Endothelial cell of umbilical vein (primary cell): ENCODE measurements around the gene ARHGAP10. TPM values are rescaled to one million over a fixed set of nuclear protein-coding genes. Genes with fewer than 3 reads are reported as not detected.
A peak's percentile ranks its signal among the peaks of the same experiment; 100 is the strongest.

Experiments used
- BruUV-seq: library from RNA; stranded (reverse); fragments of 400-500 nt; replicated peaks from 2 replicates; lab custom pipeline; 2021; lab: Mats Ljungman, UMichigan
- CTCF ChIA-PET: fragments of 300-600, 350-600 bp; sonication (Branson Sonifier 250); formaldehyde crosslinking; loops from one replicate; lab custom pipeline; 2021; ENCODE audit warnings: antibody characterized with exemption, inconsistent platforms; lab: Charles Lee
- POLR2A ChIA-PET: fragments of 300-600, 350-600 bp; sonication (Branson Sonifier 250); formaldehyde crosslinking; loops from one replicate; lab custom pipeline; 2021; ENCODE audit warnings: antibody characterized with exemption, inconsistent platforms; lab: Charles Lee
- DNase-seq: peaks from one replicate; pipeline ENCODE4 v3.0.0-alpha.2; 2011; ENCODE audit warnings: low read depth, low spot score
- FAIRE-seq: peaks from 2 replicates; lab custom pipeline; 2011; peaks lifted over from hg19 to GRCh38; lab: Jason Lieb, UNC
- H2AFZ ChIP-seq: 2 replicates; pipeline ENCODE4 v1.6.0; 2012; ENCODE audit warnings: low read depth, low read length, control low read depth, inconsistent platforms
- H3K27ac ChIP-seq: 2 replicates; pipeline ENCODE4 v1.5.1; 2011; ENCODE audit warnings: low read depth, mild to moderate bottlenecking, control low read depth, low read length, moderate library complexity; ENCODE audit not compliant: insufficient read depth
- H3K27me3 ChIP-seq, 2 experiments: 2 replicates each; pipeline versions ENCODE4 v1.6.0 to v1.6.1; 2011; ENCODE audit warnings: low read length in 2 of 2, mixed read lengths in 1 of 2; ENCODE audit not compliant: control insufficient read depth in 2 of 2, insufficient read depth in 2 of 2
- H3K36me3 ChIP-seq, 2 experiments: 2 replicates in 1 of 2; 3 replicates in 1 of 2; pipeline ENCODE4 v1.5.1; 2011; ENCODE audit warnings: low read length in 2 of 2, mild to moderate bottlenecking in 1 of 2, moderate library complexity in 1 of 2; ENCODE audit not compliant: control insufficient read depth in 2 of 2, insufficient read depth in 2 of 2; ENCODE audit errors: extremely low read depth in 1 of 2
- H3K4me1 ChIP-seq: 3 replicates; pipeline ENCODE4 v1.5.1; 2011; ENCODE audit warnings: mild to moderate bottlenecking, low read length; ENCODE audit not compliant: control insufficient read depth, insufficient read depth; ENCODE audit errors: extremely low read depth
- H3K4me2 ChIP-seq: 2 replicates; pipeline ENCODE4 v1.6.1; 2011; ENCODE audit warnings: low read length, control low read depth, mixed read lengths; ENCODE audit not compliant: insufficient read depth
- H3K4me3 ChIP-seq, 3 experiments: fragments of 200-600 bp in 1 of 3; sonication (generic), shearing (Covaris generic) in 1 of 3; replicated peaks in 1 of 3; 2 replicates each; pipeline ENCODE4 v1.5.1; 2011 to 2016; ENCODE audit warnings: control low read depth in 3 of 3, low read length in 3 of 3, mild to moderate bottlenecking in 2 of 3, inconsistent platforms in 1 of 3, low read depth in 1 of 3, moderate library complexity in 1 of 3; ENCODE audit not compliant: insufficient read depth in 1 of 3
- H3K79me2 ChIP-seq: 2 replicates; pipeline ENCODE4 v1.6.0; 2012; ENCODE audit warnings: low read length, inconsistent platforms; ENCODE audit not compliant: control insufficient read depth, insufficient read depth
- H3K9ac ChIP-seq: replicated peaks from 2 replicates; pipeline ENCODE3; 2011; ENCODE audit warnings: low read length, control low read depth; ENCODE audit not compliant: insufficient read depth; ENCODE audit errors: extremely low read depth
- H3K9me1 ChIP-seq: replicated peaks from 3 replicates; pipeline ENCODE4 v1.6.0; 2011; ENCODE audit warnings: mild to moderate bottlenecking, low read length; ENCODE audit not compliant: control insufficient read depth, insufficient read depth; ENCODE audit errors: extremely low read depth
- H3K9me3 ChIP-seq: replicated peaks from 2 replicates; pipeline ENCODE4 v1.5.1; 2012; ENCODE audit warnings: low read length, inconsistent platforms; ENCODE audit not compliant: control insufficient read depth, insufficient read depth
- H4K20me1 ChIP-seq: replicated peaks from 2 replicates; pipeline ENCODE3; 2011; ENCODE audit warnings: mild to moderate bottlenecking, low read length; ENCODE audit not compliant: control insufficient read depth, insufficient read depth; ENCODE audit errors: extremely low read depth
- CTCF ChIP-seq, 2 donors: IDR thresholded peaks; 1 replicate in 1 of 2; 2 replicates in 1 of 2; pipeline ENCODE4 v1.5.1; 2011; ENCODE audit warnings: low read length in 2 of 2, mild to moderate bottlenecking in 2 of 2, moderate library complexity in 2 of 2, control low read depth in 1 of 2, inconsistent platforms in 1 of 2, low read depth in 1 of 2; ENCODE audit not compliant: insufficient read depth in 1 of 2; ENCODE audit errors: extremely low read depth in 1 of 2
- EZH2 ChIP-seq: IDR thresholded peaks from 2 replicates; pipeline ENCODE4 v1.6.1; 2012; ENCODE audit warnings: borderline replicate concordance, low read depth, mild to moderate bottlenecking, moderate library complexity, low read length, inconsistent platforms; ENCODE audit not compliant: severe bottlenecking
- FOS ChIP-seq: IDR thresholded peaks from 2 replicates; pipeline ENCODE4 v1.6.1; 2011; ENCODE audit warnings: mild to moderate bottlenecking, low read length, moderate library complexity, borderline replicate concordance; ENCODE audit not compliant: insufficient read depth
- GATA2 ChIP-seq: IDR thresholded peaks from 2 replicates; pipeline ENCODE4 v1.7.0; 2011; ENCODE audit warnings: low read depth, mild to moderate bottlenecking, moderate library complexity, mixed read lengths, low read length; ENCODE audit not compliant: insufficient read length, insufficient read depth
- JUN ChIP-seq: IDR thresholded peaks from 2 replicates; pipeline ENCODE4 v1.6.1; 2011; ENCODE audit warnings: borderline replicate concordance, low read depth; ENCODE audit not compliant: insufficient read length, insufficient read depth
- MAX ChIP-seq: IDR thresholded peaks from 2 replicates; pipeline ENCODE4 v1.6.1; 2011; ENCODE audit not compliant: insufficient read depth, insufficient read length
- MYC ChIP-seq: IDR thresholded peaks from one replicate; pipeline ENCODE4 v1.6.1; 2011; ENCODE audit warnings: mild to moderate bottlenecking, low read depth, low read length
- POLR2A ChIP-seq: IDR thresholded peaks from 2 replicates; pipeline ENCODE4 v1.6.1; 2012; ENCODE audit warnings: low read depth, mild to moderate bottlenecking, control low read depth, low read length
- POLR2AphosphoS5 ChIP-seq: IDR thresholded peaks from 2 replicates; pipeline ENCODE4 v1.6.1; 2012; ENCODE audit warnings: low read depth, mild to moderate bottlenecking, control low read depth, low read length, moderate library complexity; ENCODE audit not compliant: insufficient read depth
- dilution Hi-C: fragments of 300-500 bp; cut with MboI; formaldehyde crosslinking; loops from one replicate; pipeline ENCODE4 v1.15.0; 2019; ENCODE audit warnings: low sequenced_read_pairs; ENCODE audit not compliant: extremely low pct_ligation_motif_present
- intact Hi-C: fragments of 100-400 bp; cut with micrococcal nuclease; formaldehyde crosslinking; loops from one replicate; pipeline ENCODE4 v1.10.0; 2022
- polyA plus RNA-seq, 4 experiments: library from polyadenylated mRNA; depleted of rRNA in 3 of 4; stranded (reverse) in 3 of 4; unstranded in 1 of 4; fragments of >200 nt; gene quantifications; 2 replicates each; pipeline versions ENCODE4 v1.2.1 to v1.2.3, GENCODE V29; 2011 to 2012; ENCODE audit warnings: missing spikeins in 1 of 4
- total RNA-seq: library from RNA; stranded (reverse); gene quantifications from 2 replicates; pipeline ENCODE4 v1.2.3, GENCODE V29; 2021

Gene ARHGAP10
- total and polyA plus RNA-seq, 2 donors (not counting 3 experiments of a cell fraction or from before 2014, with no cell fraction given) = 20.4 to 36.7 TPM

DNA sequence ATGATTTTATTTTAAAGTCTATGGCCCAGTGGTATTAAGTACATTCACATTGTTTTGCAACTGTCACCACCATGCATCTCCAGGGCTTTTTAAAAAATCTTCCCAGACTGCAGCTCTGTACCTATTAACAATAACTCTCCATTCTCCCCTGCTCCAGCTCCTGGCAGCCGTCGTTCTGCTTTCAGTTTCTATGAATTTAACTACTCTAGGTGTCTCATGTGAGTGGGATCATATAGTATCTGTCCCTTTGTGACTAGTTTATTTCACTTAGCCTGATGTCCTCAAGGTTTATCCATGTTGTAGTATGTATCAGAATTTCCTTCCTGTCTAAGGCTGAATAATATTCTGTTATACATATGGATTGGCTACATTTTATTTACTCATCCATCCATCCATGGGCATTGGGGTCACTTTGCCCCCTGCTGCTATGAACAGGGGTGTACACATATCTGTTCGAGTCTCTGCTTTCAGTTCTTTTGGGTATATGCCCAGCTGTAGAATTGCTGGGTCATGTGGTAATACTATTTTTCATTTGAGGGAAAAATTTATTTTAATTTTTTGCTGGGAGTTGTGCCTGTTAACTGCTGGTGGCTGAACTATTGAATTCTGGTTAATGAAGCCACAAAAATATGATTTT, 131.3 kb downstream of the ARHGAP10 start:
- ChIA-PET CTCF (interaction anchor here (0.7 to 6.6 kb wide), 7 partner anchors 17 to 246 kb away, joined by 3 to 308 read pairs (median 3); partner anchors contain the start of genes ARHGAP10, PRMT9 and TMEM184C), POLR2A (no interaction called here)
- H3K9ac ChIP-seq = no peak overlapping the region
- H3K4me2 ChIP-seq = no peak overlapping the region
- no TSS peak for BruUV-seq
- intact Hi-C loops = no loop called here
- no peaks in the 10 kb centered on the region for H4K20me1 ChIP-seq
- no peaks in the 10 kb centered on the region for H3K79me2 ChIP-seq
- H3K27ac ChIP-seq = no peak overlapping the region
- no peaks in the 10 kb centered on the region for H3K9me3 ChIP-seq
- no peak overlapping the region for H3K4me3 ChIP-seq
- no peak for TF ChIP-seq POLR2A
- TF ChIP-seq JUN = no peak
- TF ChIP-seq FOS = no peak
- TF ChIP-seq GATA2 = no peak
- no peak for TF ChIP-seq CTCF (IDR thresholded peaks at IDR 0.05; ENCODE audit: extremely low read depth in 1 of 2, insufficient read depth in 1 of 2, low read depth in 1 of 2, low read length in 2 of 2)
- no peak for TF ChIP-seq EZH2
- no peak for TF ChIP-seq POLR2AphosphoS5
- TF ChIP-seq MAX = no peak
- TF ChIP-seq MYC = no peak
- H3K9me1 ChIP-seq = no peaks in the 10 kb centered on the region
- peak; percentile 23 for DNase-seq
- FAIRE-seq = no peak
- peaks cover 9% of the 10 kb centered on the region for H3K4me1 ChIP-seq
- no peak overlapping the region for H2AFZ ChIP-seq
- H3K36me3 ChIP-seq = peaks cover 2 to 3% of the 10 kb centered on the region in 2 experiments
- H3K27me3 ChIP-seq = no peaks in the 10 kb centered on the region
- dilution Hi-C loops = no loop called here
